Activated CD8-positive, alpha-beta memory T cell treated with anti-CD3 and anti-CD28 coated beads for 48 hours (primary cell): ENCODE measurements around the gene CEBPG.

ENCODE experiments used
- DNase-seq, 3 experiments: peaks; one replicate each; pipeline ENCODE4 v3.0.0-alpha.2; 2020; ENCODE audit warnings: low read depth in 2 of 3, low spot score in 2 of 3

The CEBPG gene

GRCh38 chr19:33382006-33382405 lies 8.5 kb downstream of the CEBPG start:
- DNase-seq = no peak

DNA sequence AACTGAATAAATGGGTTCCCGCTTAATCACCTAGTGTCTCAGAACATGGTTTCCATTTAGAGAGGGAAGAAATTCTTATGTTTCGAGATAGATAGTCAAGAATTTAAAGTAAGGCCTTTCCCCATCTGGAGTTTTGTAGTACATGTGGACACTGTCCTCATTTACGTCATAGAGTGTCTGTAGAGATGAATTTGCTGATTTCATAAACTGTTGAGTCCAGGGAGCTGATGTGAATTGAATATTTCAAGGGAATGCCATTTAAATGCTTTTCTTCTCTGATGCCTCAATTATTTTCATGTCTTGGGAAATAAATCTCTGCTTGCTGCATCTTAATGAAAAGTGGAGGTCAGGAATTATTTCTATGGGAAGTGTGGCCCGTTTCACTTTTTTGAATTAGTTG lies 9.5 kb downstream of the CEBPG start:
- no peak for DNase-seq

GRCh38 chr19:33383720-33384292 lies 10.3 kb downstream of the CEBPG start:
- DNase-seq = no peak

DNA sequence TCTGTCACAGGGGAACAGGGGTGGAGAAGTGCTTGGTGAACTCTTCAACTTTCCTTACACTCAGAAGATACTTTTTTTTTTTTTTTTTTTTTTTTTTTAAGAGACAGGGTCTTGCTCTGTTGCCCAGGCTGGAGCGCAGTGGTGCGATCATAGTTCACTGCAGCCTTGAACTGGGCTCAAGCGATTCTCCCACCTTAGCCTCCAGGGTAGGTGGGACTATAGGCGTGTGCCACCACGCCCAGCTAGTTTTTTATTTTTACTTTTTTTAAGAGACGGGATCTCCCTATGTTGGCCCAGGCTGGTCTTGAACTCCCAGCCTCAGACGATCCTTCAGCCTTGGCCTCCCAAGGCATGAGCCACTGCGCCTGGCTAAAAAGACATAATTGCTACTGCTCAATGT lies 11.5 kb downstream of the CEBPG start:
- DNase-seq = no peak

DNA sequence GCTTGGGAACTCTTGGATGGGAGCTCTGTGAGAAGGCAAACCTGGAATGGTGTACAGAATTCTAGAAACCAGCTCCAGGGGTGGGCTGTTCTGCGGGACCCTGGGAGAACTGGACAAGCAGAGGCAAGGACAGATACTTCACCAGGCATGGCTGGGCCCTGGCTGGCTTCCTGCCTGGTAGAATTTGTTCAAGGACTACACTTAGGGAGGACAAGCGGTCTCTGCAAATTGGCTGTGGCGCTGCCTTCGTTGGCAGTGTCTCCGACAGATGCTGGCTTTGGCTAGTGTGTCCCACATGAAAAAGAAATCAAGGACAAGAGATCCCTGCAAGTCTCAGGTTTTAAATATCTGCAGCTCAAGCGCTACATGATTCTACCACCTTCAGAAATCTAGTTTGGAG lies 12.4 kb downstream of the CEBPG start:
- no peak for DNase-seq

GRCh38 chr19:33386361-33386858 lies 12.9 kb downstream of the CEBPG start:
- no peak for DNase-seq

- DNase-seq = no peak
These were observed 14.1 kb downstream of the CEBPG start for GRCh38 chr19:33387351-33388230.

DNA sequence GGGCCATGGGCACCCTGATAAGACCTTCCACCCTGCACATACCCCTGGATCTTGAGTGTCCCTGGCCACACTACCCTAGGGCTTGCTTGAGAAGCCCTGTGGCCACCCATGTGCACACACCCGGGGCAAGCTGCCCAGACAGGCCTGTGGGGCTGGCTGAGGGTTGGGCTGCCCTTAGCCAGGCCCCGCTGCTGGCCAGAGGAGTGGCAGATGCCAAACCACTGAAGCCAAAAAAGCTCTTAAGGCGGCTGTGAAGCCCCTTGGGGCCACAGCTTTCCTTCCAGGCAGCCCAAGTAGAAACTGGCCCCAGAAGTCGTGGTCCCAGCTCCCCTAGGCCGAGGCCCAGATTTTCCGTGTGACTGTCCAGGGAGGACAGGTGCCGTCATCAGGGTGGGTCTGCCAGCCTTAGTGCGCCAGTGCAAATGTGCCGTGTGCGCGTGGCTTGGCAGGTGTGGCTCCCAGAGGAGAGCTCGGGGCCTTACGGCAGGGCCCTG lies 14.8 kb downstream of the CEBPG start:
- DNase-seq = no peak

DNA sequence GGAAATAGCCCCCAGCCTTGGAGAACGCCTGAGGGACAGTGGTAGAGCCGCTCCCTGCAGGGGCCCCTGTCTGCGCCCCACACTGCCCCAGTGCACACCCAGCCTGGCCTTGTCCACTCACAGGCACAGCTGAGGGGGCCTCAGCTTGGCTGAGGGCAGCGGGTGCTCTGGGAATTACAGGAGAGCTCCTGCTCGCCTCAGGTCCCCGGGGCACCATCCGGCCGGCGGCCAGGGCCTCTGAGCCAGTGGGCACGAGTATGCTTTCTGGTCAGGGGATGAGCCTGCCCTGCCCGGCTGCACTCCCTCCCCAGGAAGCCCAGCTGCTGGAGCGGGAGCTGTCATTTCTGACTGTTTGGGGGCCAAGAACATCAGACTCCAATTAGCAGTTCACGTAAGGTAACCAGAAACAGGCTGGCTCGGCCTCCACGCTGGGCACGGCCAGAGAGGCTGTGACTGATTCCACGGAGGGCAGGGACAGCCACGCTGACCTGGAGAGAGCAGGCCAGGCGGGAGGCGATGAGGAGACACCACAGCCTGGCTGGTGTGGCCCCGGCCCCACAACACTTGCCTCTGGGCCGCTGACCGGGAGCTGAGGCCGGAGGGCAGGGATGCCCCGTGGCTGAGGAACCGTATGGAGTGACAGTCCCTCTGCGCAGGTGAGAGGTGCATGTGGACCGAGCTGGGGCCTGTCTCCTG lies 15.4 kb downstream of the CEBPG start:
- no peak for DNase-seq

GRCh38 chr19:33389421-33390100 lies 16.1 kb downstream of the CEBPG start:
- DNase-seq = no peak

GRCh38 chr19:33390101-33390907 lies 16.8 kb downstream of the CEBPG start:
- DNase-seq = no peak

DNA sequence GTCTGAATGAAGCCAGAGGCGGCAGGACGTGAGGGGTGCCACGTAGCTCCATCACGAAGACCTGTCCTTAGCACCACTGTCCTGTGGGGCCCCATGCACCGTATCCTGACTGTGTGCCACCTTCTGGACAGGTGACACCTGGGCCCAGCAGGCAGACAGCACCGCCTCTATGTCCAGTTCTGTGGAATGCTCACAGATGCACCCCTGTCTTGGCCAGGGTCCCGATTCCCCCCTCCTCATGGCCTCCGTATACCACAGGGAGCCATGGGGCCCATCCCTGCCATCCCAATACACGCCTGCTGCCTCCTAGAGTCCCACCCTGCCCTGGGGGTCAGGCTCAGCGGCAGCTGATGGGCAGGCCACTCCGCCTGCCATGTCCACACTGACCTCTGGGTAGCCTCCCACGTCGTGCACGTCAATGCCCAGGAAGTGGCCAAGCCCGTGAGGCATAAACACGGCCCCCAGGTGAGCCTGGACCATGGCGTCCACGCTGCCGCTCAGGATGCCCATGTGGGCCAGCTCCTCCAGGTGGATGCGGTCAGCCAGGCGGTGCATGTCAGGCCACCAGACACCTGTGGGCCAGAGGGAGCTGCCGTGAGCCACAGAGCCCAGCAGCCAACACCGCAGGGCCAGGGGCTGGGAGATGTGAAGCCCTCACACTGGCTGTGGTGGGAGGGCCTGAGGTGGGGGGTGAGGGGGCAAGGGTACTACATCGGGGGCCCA lies 17.6 kb downstream of the CEBPG start:
- DNase-seq = no peak

DNA sequence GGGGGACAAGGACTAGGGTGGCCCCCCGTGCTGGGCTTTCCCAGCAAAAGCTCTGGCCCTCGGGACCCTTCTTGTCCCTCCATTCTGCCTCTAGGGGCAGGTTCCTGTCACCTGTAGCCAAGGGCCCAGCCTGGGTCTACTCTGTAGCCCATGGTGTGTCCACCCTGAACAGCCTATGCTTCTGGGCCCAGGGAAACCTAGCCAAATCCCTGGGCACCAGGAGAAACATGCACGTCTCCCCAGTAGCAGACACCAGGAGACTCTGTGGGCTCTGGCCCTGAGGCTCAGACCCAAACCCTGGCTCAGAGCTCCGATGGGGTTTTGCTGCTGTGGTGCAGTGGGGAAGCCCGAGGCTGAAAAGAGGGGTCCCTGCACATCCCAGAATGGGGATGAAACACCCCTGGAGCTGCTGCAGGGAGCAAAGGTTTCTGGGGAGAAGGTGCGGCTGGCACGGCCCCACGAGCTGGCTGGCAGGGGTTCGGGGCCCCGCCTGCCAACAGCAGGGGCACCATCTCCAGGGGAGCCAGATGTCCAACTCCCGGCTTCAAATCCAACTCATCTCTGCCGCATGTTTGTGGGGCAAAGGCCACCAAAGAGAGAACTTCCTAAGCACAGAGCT lies 18.2 kb downstream of the CEBPG start:
- no peak for DNase-seq

DNA sequence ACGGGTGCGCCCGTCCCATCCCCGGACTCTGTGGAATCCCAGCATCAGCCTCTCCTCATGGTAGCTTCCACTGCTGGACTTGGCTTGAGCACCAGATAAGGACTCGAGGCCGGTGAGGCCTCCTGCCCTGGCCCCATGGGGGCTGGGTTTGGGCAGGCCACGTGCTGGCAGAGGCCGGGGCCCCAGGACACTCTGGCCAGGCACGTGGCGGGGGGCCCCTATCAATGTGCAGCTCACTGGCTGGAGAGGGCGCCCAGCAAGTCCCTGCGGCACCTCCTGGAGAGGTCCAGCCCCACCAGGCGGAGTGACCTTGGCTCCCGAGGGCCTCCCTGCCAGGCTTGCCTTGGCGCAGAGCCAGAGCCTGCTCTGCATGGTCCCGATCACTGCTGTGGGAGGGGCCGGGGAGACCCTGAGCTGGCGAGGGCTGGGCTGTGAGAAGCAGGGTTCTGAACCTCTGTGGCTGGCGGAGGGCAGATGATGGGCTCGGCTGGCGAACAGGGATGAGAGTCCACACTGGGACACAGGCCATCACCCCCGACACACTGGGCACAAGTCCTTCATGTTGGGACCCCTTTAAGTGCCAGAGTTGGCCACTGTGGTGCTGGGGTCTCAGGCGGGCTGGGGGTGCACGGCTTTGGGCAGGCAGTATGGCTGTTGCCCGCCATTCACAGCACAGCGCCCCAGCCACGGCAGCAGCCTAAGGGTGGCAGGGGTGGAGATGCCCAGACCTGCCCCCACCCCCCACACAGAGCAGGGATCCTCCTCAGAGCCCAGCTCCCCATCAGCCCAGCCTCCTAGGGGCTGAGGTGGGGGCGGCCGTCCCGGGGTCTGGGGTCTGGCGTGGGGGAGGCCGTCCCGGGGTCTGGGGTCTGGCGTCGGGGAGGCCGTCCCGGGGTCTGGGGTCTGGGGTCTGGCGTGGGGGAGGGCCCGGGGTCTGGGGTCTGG lies 19.1 kb downstream of the CEBPG start:
- no peak for DNase-seq

DNA sequence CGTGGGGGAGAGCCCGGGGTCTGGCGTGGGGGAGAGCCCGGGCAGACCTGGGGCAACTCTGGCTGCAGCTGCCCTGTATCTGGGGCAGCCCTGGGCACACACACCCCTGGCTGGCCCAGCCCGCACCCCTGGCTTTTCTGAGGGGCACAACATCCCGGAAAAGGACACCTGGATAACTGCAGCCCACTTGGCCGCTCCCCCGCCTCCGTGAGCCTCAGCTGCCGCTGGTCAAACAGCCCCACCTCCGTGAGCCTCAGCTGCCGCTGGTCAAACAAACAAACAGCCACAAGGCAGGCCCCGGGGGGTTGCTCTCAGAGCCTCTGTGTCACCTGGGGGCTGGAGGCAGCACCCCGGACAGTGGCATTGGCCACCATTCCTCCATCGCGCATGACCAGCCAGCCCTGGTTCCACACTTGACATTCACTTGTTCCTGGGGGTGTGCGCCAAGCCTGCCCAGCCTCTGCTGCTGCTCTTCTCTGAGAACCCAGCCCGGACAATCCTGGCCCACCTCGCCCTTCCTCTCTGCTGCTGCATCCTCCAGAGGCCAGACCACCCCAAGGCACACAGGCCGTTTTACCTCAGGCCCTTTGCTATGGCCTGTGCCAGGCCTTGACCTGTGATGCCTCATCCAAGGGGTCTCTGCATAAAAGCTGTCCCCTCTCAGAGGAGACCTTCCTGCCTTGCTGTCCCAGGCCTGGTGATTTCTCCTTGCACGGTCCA lies 19.9 kb downstream of the CEBPG start:
- no peak for DNase-seq

DNA sequence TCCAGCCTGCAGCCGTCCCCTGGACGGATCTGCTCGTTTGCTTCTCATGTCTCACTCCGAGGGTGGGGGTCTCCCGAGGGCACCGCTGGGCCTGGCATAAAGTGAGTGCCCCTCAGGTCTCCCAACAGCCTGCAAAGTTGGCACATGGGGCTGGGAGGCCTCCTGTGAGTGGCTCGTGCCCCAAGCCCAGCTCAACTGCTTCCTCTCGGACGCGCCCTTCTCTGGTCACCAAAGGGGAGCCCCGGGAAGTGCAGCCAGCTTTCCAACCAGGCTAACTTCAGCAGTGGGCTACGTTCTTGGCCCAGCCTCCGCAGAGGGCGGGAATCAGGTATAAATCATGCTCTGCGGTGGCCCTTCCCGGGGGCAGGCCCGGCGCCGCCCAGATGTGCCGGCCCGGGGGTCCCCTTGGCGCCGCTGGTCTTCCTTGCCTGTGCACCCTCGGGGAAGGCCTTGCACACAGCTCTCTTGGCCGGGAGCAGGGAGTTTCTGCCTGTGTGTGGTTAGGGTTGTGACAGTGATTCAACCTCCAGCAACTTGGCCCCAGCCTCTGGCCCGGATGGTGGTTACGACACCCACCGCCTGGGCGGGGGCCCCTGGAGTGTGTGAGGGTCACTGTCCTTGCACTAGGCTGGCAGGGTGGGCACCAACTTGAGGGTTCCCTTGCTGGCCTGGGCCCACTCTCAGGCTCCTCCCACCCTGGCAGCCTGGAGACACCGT lies 20.7 kb downstream of the CEBPG start:
- no peak for DNase-seq
